GM23248 (cell line): ENCODE data around the gene NHLRC4.

Source experiments
- EZH2 ChIP-seq: fragments of 200-600 bp; sonication (generic); IDR thresholded peaks from 2 replicates; pipeline ENCODE4 v1.6.1; 2018; ENCODE audit warnings: antibody characterized with exemption, mild to moderate bottlenecking; ENCODE audit not compliant: insufficient read depth, poor library complexity, severe bottlenecking
- EZH2phosphoT487 ChIP-seq: fragments of 200-600 bp; sonication (generic); IDR thresholded peaks from 2 replicates; pipeline ENCODE4 v1.6.1; 2018; ENCODE audit warnings: antibody characterized with exemption, moderate library complexity, mild to moderate bottlenecking, low read depth; ENCODE audit not compliant: insufficient read depth

- no peak for TF ChIP-seq EZH2
- no peak for TF ChIP-seq EZH2phosphoT487
These were observed 13.5 kb downstream of the NHLRC4 start for GRCh38 chr16:580141-580945.
